Stimulated activated CD4-positive, alpha-beta T cell treated with anti-CD3 and anti-CD28 coated beads, TNF-alpha, amount 100 ng/mL, for 24 hours (primary cell): ENCODE data around the gene SMIM36.
"Not testable (repeated sequence)": the region's sequence is repeated elsewhere in the genome, so short reads cannot be mapped to it uniquely, and the experiment has no call there.

Experiments
- DNase-seq, 3 experiments: peaks; one replicate each; pipeline ENCODE4 v3.0.0-alpha.2; 2020; ENCODE audit warnings: low read depth in 3 of 3

Gene SMIM36

DNA sequence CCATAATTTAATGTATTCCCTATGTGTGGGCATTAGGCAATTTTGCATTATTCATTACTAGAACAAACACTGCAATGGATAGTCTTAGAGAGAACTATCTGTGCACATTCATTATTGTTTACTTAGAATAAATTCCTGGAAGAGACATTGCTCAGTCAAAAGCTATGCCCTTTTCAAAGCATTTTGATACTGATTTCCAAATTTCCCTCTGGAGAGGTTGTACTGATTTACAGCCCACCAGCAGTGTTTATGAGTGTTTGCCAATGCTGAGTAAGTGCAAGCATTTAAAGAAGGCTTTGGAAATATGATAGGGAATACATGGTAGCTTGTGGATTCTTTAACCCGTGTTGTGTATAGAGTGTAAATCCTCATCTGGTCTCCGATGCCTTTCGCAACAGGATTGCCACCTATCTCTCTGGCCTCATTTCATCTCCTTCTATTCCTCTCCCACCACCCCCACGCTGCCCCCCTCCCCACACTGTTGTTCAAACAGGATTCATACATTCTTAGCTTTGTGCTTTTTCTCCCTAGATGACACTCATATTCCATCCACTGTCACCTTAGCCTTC lies 56.3 kb downstream of the SMIM36 start:
- DNase-seq = no peak

DNA sequence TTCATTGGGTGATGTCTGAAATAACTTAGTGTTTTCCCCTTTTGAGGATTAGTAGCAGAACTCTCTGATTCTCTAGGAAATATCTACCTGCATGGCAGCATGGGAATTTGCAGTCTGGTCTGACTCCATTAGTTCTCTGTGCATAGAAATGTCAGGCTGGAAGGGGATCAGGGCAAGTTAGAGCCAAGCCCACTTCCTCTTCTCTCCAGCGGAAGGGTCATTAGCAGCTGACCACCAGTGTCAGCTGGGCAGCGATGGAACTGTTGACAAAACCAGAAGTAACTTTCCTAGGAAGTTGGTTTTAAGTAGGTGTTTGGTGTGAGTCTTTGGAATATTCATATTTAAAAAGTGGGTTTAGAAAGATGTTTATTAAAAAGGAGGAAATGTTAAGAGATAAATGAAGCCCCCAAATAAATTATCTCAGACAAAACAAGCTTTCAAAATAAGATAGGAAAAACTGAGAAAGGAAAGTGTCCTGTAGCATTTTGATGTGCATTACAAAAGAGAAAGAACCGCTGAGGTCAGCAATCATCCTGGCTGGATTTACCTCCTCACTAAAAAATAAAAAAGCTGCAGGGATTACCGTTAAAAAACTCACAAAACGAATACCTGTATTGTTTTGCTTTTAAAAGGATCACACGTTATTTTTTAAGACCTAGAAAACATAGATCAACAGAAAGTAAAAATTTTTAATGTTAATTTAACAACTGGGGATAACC lies 57.3 kb downstream of the SMIM36 start:
- no peak for DNase-seq

DNA sequence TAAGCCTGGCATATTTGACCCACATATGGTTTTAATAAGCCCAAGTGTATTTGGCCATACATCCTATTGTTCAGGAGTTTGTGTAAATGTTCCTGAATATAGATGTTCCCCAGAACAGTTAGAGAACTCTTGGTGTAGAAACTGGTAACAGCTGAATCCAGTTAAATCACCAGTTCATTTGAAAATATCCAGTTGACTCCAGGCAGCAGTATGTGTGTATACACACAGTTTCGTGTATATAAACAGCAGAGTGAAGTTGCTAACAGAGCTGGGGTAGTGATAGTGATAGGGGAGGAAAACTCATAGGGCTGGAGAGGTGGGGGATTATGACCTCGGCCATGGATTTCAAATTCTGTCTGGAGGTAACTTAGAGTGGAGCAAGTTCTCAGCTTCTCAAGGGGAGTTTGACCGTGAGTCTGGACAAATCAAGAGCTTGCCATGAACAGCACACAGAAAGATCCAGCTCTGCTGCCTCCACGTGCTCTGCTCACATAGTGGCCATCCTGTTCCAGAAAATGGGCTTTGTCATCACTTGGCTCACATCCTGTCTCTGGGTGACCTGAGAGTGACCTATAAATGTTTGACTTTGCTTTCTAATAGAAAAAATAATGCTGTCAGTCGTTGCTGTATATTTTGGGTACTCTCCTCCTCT lies 59.0 kb downstream of the SMIM36 start:
- DNase-seq = no peak

DNA sequence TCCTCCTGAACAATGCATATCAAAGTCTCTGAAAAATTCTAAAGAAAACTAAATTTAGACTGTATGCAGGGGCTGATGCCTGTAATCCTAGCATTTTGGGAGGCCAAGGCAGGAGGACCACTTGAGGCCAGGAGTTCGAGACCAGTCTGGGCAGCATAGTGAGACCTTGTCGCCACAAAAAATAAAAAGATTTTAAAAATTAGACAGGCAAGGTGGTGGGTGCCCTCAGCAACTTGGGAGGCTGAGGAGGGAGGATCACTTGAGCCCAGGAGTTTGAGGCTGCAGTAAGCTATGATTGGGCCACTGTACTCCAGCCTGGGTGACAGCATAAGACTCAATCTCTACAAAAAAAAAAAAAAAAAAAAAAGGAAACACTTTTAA lies 59.5 kb downstream of the SMIM36 start:
- no peak for DNase-seq

DNA sequence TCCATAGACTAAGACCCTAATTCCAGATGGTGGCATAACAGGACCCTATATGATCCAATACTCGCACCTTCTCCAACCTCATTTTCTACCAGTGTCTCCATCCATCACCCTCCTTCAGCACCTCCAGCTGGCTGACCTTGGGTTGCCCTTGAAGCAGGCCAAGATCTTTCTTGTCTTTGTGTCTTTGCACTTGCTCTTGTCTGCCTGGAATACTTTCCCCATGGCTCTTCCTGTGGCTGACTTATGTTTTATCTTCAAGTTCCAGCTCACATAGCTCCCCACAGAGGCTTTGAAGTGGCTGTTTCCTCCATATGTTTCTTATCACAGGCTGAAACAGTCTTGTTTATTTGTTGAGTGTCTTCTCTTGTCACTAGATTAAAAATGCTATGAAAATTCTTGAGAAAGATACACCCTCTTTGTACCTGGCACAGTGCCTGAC lies 60.0 kb downstream of the SMIM36 start:
- DNase-seq = no peak

DNA sequence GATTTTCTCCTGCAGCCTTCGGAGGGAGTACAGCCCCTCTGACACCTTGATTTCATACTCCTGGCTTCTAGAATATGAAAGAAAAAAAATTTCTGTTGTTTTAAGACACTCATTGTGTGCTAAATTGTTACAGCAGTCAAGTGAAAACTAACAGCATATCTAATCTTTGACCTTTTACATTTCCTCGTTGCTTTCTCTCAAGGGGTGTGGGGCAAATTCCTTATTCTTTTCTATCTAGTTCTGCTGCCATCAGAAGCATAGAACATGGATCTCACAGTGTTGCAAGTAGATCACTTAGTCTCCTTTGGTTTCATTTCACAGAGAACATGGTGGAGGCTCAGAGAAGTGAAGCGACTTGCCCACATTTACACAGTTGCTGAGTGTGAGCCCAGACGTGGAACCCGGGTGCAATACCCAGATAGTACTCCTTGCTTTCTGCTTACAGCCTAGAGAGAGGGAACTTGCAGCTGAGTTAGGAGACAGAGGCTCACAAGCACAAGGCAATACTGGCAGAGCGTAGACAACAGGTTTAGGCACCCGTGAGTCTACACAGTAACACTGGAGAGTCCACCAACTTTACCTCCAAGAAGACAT lies 60.9 kb downstream of the SMIM36 start:
- no peak for DNase-seq

DNA sequence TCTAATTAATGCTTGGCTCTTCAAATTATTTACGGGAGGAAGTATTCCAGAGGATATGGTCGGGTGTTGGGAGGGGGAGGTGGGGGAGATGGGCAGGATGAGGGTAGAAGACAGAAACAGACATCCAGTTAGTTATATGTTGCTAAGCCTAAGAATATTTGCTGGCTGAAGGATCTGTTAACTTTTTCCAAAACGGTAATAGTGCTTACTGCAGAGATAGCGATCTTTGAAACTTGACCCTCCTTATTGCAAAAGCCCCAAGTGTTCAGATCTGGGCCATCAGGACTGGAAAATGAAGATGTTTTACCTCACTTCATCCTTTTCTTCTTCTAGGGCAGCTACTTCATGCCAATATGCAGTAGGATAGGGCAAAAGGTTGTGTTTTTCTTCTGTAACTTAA lies 62.6 kb downstream of the SMIM36 start:
- DNase-seq = no peak

DNA sequence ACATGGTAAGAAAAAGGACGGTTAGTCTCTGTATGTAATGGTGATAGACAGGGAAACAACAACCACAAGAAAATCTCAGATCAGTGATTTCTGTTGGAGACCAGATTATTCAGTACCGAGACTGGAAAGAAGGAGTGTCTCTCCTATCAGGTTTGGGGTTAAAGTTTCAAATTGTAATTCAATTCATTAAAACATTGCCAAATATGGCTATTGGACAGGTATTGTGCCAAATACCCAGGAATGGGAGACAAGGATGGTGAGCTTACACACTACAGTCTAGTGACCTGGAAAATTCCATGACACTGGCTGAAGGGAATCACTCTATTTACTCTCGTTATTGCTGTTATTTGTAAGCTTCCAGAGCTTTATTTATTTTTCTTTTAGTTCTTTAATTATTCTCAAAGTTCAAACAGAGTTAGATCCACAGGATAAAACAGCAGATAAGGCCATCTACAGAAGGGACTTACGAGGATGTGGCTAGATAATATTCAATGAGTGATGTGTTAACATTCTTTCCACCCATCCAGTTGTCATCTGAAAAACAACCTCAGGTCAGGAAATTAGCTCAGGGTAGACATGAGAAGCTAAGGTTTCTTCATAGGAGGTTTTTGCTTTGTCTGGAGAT lies 64.6 kb downstream of the SMIM36 start:
- no peak for DNase-seq

DNA sequence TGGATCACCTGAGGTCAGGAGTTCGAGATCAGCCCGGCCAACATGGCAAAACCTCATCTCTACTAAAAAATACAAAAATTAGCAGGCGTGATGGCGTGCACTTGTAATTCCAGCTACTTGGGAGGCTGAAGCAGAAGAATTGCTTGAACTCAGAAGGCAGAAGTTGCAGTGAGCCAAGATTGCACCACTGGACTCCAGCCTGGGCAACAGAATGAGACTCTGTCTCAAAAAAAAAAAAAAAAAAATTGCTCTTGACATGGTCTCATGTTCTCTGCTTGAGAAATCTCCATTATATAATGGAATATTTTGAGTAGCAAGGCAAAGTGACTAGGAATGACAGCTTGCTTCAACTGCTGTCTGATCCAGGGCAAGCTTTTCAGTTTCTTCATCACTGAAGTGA lies 65.2 kb downstream of the SMIM36 start:
- not testable (repeated sequence) for DNase-seq

DNA sequence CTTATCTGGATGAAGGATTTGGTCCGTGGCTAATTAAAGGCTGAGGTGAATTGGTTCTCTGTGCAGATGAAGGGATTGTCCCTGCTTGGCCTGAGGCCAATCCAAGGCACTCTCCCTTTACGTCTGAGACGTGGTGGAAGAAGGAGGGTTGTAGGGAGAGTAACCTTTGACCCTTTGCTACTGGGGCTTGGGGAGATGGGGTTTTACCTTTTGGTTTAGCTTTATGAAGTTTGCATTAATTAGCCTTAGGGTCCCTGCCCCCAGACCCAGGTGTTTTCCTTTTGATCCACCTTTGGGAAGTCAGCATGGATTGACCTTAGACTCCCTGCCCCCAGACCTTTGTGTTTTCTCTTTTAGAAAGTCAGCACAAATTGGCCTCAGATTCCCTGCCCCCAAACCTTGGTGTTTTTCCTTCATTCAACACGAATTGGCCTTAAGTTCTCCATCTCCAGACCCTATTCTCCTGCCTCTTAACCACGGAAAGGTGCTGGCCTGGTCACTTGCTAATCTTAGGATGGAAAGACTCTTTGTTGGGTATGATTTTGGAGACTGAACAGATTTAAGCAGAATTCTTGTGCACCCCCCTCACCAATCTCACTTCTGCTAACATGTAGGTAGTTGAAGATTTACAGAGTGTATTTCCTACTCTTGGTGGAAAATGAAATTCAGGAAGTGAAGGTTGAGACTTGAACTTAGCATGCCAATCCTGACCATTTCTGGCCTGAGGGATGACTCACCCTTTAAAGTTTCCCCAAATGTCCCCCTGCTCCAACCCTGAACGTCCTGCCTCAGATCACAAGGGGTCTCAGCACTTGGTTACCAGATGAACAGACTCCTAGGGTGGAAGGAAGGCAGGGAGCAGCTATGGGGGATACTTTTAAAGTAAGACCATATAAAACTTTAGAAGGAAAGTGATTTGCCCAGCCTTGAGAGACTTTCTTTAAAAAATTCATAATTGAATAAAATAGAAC lies 66.5 kb downstream of the SMIM36 start:
- no peak for DNase-seq

DNA sequence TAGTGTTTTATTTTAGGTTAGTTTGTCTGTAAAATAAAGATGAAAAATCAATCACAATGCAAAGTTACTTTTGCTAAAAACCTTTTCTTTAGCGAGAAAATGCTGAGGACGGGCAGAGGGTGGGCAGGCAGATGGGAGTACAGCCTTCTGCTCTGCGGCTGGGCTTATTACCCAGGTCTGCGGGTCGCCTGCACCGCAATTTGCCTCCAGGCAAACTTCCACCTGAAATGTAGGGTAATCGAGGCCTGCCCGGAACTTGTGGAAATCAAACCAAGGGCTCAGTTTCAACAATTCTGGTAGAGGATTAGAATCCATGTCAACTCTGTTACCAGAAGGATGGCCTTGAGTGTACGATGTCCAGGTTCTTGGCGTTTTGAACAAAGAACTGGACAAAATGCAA lies 67.3 kb downstream of the SMIM36 start:
- no peak for DNase-seq

DNA sequence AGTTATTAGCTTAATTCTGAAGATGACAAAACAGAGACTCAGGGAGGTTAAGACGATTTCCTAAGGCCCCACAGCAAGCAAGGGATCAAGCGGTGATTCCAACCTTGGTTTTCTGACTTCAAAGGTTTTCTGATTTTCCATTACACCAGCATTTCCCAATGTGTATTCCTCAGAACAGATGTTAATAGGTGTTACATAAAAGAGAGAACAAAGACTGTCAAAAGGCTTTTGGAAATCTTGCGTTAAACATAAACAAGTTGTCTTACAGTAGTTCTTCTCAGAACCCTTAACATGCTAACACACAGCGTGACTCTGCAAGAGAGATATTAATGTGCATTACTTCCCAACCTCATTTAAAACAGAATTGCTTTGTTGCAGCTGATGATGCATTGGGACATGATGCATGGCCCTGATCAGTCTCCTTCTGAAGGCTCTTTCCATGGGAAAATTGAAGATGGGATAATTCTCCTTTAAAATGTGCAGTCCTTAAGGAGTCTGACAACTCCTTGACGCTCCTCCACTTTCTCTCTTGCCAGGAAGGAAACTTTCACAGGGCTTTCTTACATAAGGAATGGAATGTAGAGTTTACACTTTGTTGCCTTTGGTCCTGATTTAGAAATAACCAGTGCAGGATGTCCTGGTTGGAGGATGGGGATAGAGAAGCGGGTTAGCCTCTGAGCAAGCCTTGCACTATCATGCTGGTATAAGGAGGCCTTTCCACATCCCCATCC lies 68.1 kb downstream of the SMIM36 start:
- DNase-seq = no peak

DNA sequence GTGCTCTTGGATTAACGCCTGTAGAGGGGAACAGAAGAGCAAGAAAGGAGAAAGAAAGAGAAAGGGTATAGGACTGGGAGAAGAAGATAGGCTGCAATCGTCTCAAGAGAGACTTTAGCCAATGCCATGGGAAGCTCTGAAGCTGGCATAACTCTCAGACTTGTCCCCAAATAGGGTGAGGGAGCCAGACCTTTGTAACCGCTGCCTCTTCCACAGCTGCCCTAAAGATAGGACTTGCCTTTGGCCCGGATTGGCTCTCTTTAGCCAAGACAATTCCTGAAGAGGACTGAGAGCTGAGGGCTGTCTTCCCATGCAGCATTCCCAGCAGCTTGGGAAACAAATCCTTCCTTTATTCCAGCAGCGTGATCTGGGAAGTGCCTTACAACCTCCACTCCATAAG lies 68.8 kb downstream of the SMIM36 start:
- no peak for DNase-seq

DNA sequence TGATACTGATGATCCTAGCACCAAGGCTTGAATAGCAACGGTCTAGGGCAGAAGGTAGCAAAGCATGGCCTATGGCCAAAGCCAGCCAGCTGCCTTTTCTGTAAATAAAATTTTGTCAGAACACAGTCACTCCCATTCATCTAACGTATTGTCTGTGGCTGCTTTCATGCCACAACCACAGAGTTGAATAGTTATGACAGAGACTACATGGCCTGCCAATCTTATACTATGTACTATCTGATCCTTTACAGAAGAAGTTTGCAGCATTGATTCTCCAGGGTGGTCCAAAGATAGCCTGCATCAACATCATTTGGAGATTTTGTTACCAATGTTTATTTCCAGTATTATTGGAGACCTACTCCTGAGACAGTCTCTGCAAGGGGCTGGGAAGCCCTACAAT lies 69.7 kb downstream of the SMIM36 start:
- DNase-seq = no peak

DNA sequence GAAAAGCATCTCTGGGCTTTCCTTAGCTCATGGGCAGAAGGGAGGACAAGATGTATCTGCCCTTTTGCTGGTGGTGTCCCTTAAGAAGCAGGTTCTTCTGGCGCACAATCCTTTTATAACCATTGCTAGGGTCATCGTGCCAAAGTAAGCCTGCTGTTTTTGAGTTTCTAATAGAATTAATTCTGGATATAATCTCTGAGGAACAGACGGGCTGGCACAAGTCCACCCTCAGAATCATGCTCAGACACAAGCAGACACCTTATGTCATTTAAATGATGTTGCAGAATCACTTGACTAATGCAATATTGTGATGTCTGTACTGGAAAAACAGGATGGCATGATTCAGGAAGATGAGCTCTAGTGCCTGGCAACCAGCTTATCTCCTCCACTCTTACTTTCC lies 70.9 kb downstream of the SMIM36 start:
- no peak for DNase-seq

DNA sequence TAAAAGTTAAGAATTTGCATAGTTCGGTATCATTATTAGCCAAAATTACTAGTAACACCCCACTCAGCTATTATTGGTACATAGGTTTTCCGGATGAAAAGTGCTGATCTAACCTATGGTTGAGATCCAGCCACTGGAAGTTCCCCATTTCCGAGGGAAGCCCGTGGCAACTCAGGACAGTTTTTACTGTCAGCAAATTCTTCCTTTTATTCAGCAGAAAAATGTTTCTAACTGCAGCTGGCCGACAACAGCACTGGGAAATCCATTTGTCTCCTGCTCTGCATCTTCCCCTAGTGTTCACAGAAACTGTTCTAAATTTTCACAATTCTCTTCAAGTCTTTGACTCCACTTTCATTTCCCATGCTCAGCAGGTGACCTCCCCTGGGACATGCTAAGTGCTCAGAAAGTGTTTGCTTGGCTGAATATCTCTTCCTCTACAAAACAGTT lies 74.1 kb downstream of the SMIM36 start:
- no peak for DNase-seq

DNA sequence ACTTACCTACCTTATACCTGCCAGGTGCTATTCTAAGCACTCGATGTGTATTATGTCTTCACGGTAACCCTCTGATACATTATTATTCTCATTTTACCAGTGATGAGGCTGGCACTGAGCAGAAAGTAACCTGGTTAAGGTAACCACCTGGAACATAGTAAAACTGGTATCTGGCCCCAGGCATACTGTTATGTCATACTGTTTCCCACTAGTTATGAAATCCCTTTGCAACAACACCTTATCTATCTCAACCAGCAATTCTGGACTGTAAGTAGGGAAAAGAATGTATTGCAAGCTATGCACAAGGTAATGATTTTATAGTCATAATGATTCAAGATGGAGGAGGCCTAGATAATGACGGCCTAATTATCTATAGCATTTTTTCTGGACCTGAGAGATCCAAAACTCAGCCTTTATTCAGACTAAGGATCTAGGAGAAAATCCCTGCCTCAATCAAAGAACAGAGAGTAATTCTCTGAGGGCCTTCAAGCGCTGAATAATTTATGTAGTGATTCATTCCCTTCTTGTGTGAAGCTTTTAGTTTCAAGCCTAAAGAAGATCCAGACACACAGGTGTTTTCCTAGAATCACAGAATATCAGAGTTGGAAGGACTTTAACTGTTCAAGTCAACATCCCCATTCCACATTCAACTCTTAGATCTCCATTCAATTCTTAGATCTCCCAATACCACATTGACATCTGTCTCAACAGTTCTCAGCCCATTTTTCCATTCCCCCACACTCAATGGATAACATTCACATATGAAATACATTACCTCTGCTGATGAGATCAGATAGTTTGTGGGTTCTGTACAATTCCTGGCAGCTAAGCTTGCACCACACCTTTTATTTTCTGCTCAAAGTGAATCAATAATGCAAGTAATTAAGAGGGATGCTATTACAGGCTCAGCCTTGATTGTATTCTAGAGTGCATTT lies 74.8 kb downstream of the SMIM36 start:
- no peak for DNase-seq

DNA sequence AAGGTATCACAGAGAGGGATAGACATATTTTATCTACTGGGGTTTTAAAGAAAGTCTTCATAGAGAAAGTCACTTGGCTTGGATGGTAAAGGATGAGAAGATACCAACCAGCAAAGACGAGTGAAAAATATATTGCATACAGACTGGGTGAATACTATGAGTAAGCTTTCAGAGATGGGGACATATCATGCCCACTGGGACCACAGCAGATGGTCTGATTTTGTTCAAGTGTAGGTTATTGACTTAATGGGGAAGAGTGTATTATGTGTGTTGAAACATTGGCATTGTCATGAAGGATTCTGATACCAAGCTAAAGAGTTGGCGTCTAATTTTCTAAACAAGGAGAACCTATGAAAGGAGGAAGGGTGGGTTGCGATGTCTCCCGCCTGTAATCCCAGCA lies 75.8 kb downstream of the SMIM36 start:
- DNase-seq = no peak

DNA sequence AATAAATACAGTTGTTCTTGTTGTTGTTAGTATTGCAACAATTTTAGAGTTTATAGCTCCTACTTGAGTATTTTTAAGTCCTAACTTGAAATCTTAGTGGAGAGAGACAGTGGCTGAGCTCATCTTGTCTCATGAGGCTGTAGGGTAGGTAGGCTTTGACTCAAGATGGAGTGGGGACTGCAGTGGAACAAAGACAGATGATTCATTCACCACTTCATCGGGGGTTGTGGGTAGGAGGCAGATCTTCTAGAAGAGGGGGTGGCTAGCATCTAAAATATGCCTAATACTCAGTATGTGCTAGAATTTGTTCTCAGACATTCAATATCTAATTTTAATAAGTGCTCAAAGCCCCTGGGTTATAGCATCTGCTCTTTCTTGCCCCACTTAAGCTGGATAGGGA lies 76.5 kb downstream of the SMIM36 start:
- no peak for DNase-seq
